SK-N-MC (cell line): ENCODE data around the gene PTPRN2.

ENCODE experiments used
- EZH2 ChIP-seq: fragments of 200-600 bp; sonication (generic); IDR thresholded peaks from one replicate; pipeline ENCODE4 v1.6.1; 2017; ENCODE audit warnings: antibody characterized with exemption
- FOXP2 ChIP-seq: optimal IDR thresholded peaks from 2 replicates; pipeline ENCODE3; 2011; ENCODE audit warnings: mild to moderate bottlenecking, moderate library complexity; ENCODE audit not compliant: insufficient read depth; ENCODE audit errors: extremely low read length, control extremely low read depth

GRCh38 chr7:157646551-157646950 is 941.1 kb downstream of the PTPRN2 start:
- no peak for TF ChIP-seq EZH2
- TF ChIP-seq FOXP2 = no peak
